Skeletal muscle satellite cell (primary cell): ENCODE measurements around the gene GNAI1. TPM values are rescaled to one million over a fixed set of nuclear protein-coding genes. Genes with fewer than 3 reads are reported as not detected.

Experiments
- H3K27me3 ChIP-seq: 2 replicates; pipeline ENCODE4 v1.7.0; 2013; ENCODE audit warnings: low read length; ENCODE audit not compliant: control insufficient read depth, insufficient read depth
- H3K36me3 ChIP-seq: 2 replicates; pipeline ENCODE4 v1.7.0; 2013; ENCODE audit warnings: mild to moderate bottlenecking, control low read depth, low read length; ENCODE audit not compliant: insufficient read depth
- H3K4me1 ChIP-seq: 2 replicates; pipeline ENCODE4 v1.7.0; 2013; ENCODE audit warnings: low read length; ENCODE audit not compliant: control insufficient read depth, insufficient read depth
- H3K4me2 ChIP-seq: 2 replicates; pipeline ENCODE4 v1.7.0; 2013; ENCODE audit warnings: mild to moderate bottlenecking, low read length
- H3K4me3 ChIP-seq: 2 replicates; pipeline ENCODE4 v1.7.0; 2013; ENCODE audit warnings: low read length
- H3K9ac ChIP-seq: 2 replicates; pipeline ENCODE4 v1.7.0; 2013; ENCODE audit warnings: mild to moderate bottlenecking, low read depth, low read length, moderate library complexity
- H3K9me3 ChIP-seq: replicated peaks from 2 replicates; pipeline ENCODE4 v1.7.0; 2013; ENCODE audit warnings: mild to moderate bottlenecking, control low read depth, low read length
- small RNA-seq: library from RNA; depleted of rRNA; stranded (forward); fragments of <200 nt; gene quantifications from one replicate; pipeline ENCODE3, GENCODE V24; 2012

The GNAI1 gene

GRCh38 chr7:80263333-80263732, 128.7 kb downstream of the GNAI1 start:
- Histone ChIP-seq H3K9me3 (no peaks in the 10 kb centered on the region), H3K27me3 (no peaks in the 10 kb centered on the region), H3K36me3 (no peaks in the 10 kb centered on the region), H3K4me1 (peaks cover 11% of the 10 kb centered on the region), H3K9ac (peak overlapping the region; percentile 24), H3K4me2 (peak overlapping the region; percentile 73), H3K4me3 (peak overlapping the region; percentile 54)

- H3K4me1 ChIP-seq, result peaks cover 11% of the 10 kb centered on the region
- no peaks in the 10 kb centered on the region for H3K27me3 ChIP-seq
- H3K9me3 ChIP-seq, result no peaks in the 10 kb centered on the region
- peak overlapping the region; percentile 73 for H3K4me2 ChIP-seq
- H3K4me3 ChIP-seq, result no peak overlapping the region
- H3K9ac ChIP-seq, result no peak overlapping the region
- H3K36me3 ChIP-seq, result no peaks in the 10 kb centered on the region
Observed at GRCh38 chr7:80263821-80264220, 129.2 kb downstream of the GNAI1 start.

GRCh38 chr7:80264769-80265495, 130.3 kb downstream of the GNAI1 start:
- no peaks in the 10 kb centered on the region for H3K36me3 ChIP-seq
- peaks cover 11% of the 10 kb centered on the region for H3K4me1 ChIP-seq
- no peak overlapping the region for H3K9ac ChIP-seq
- H3K4me3 ChIP-seq, result no peak overlapping the region
- H3K4me2 ChIP-seq, result no peak overlapping the region
- no peaks in the 10 kb centered on the region for H3K9me3 ChIP-seq
- H3K27me3 ChIP-seq, result no peaks in the 10 kb centered on the region

GRCh38 chr7:80272560-80273239, 138.1 kb downstream of the GNAI1 start:
- H3K4me3 ChIP-seq, result no peak overlapping the region
- no peaks in the 10 kb centered on the region for H3K36me3 ChIP-seq
- peaks cover 3% of the 10 kb centered on the region for H3K4me1 ChIP-seq
- no peak overlapping the region for H3K4me2 ChIP-seq
- H3K9me3 ChIP-seq, result no peaks in the 10 kb centered on the region
- no peaks in the 10 kb centered on the region for H3K27me3 ChIP-seq
- H3K9ac ChIP-seq, result no peak overlapping the region

GRCh38 chr7:80273327-80273726, 138.7 kb downstream of the GNAI1 start:
- H3K4me3 ChIP-seq, result no peak overlapping the region
- no peaks in the 10 kb centered on the region for H3K9me3 ChIP-seq
- no peaks in the 10 kb centered on the region for H3K36me3 ChIP-seq
- H3K4me1 ChIP-seq, result peaks cover 10% of the 10 kb centered on the region
- H3K27me3 ChIP-seq, result no peaks in the 10 kb centered on the region
- H3K4me2 ChIP-seq, result no peak overlapping the region
- no peak overlapping the region for H3K9ac ChIP-seq

GRCh38 chr7:80275192-80275605, 140.6 kb downstream of the GNAI1 start:
- no peak overlapping the region for H3K4me2 ChIP-seq
- no peaks in the 10 kb centered on the region for H3K9me3 ChIP-seq
- no peaks in the 10 kb centered on the region for H3K36me3 ChIP-seq
- H3K4me1 ChIP-seq, result peaks cover 14% of the 10 kb centered on the region
- no peaks in the 10 kb centered on the region for H3K27me3 ChIP-seq
- no peak overlapping the region for H3K4me3 ChIP-seq
- H3K9ac ChIP-seq, result no peak overlapping the region

Small RNA genes lying within 50 kb of the gene (small RNA-seq; reads per million reads assigned to genes)
- gene RN7SL869P, result not detected
